Astrocyte of the spinal cord (primary cell): ENCODE data around the gene ZNF236.

ENCODE experiments used
- DNase-seq: peaks from one replicate; pipeline ENCODE4 v3.0.0; 2011; ENCODE audit warnings: low read depth, low spot score
- H3K4me3 ChIP-seq: 2 replicates; pipeline ENCODE4 v1.5.1; 2011; ENCODE audit warnings: low read depth, mild to moderate bottlenecking, low read length, moderate library complexity
- in situ Hi-C: cut with HindIII; loops from 2 replicates; pipeline ENCODE4 v1.10.0; 2017; ENCODE audit warnings: low sequenced_read_pairs
- TF ChIP-seq, protein P1 (sequence below): IDR thresholded peaks from 2 replicates; pipeline ENCODE4 v1.5.1; 2012; ENCODE audit warnings: low read depth, mild to moderate bottlenecking, low read length, inconsistent platforms

ZNF236 gene

DNA sequence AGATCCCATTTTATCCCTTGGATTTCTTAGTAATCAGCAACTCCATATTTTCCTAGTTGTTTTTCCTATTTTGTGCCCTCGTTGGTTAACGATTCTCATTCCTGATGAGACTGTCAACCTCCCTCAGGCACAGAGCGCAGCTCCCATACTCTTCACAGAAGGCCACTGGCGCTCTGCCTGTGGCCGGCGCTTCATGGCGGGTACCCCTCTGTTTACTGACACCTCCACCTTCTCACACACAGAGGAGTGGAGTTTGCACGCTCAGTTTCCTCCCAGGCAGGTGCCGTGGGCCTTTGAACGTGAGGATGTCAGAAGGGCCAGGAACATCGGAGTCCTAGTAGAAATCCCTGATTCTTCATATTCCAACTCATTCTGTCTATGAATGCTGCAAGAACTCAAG lies 171.2 kb downstream of the ZNF236 start:
- H3K4me3 ChIP-seq: no peak overlapping the region
- in situ Hi-C loops: no loop called here
- TF ChIP-seq, protein P1, sequence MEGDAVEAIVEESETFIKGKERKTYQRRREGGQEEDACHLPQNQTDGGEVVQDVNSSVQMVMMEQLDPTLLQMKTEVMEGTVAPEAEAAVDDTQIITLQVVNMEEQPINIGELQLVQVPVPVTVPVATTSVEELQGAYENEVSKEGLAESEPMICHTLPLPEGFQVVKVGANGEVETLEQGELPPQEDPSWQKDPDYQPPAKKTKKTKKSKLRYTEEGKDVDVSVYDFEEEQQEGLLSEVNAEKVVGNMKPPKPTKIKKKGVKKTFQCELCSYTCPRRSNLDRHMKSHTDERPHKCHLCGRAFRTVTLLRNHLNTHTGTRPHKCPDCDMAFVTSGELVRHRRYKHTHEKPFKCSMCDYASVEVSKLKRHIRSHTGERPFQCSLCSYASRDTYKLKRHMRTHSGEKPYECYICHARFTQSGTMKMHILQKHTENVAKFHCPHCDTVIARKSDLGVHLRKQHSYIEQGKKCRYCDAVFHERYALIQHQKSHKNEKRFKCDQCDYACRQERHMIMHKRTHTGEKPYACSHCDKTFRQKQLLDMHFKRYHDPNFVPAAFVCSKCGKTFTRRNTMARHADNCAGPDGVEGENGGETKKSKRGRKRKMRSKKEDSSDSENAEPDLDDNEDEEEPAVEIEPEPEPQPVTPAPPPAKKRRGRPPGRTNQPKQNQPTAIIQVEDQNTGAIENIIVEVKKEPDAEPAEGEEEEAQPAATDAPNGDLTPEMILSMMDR: no peak
- DNase-seq: no peak

DNA sequence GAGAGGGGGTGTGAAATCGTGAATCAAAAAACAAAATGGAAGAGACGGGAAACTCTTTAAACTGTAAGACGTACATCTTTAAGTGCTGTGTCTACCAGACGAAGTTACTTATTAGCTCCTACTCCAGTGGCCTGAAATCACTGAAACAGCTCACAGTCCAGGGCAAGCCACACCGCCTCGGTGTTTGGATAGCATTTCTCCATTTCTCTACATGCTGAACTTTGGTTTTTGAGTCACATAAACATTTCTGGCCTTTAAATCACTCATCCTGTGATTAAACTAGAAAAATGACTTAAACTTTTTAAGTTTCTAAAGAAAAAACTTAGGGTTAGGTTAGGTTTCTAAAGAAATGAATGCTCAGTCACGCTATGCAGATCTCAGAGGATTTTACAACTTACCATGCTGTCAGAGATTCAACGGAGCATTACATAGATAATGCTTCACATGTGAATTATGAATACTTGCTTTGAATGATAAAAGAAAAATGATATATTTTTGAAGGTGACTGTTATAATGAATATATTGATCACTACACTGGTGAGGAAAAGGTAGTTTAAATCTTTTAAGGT lies 171.8 kb downstream of the ZNF236 start:
- TF ChIP-seq, protein P1: no peak
- no peak for DNase-seq
- in situ Hi-C loops: no loop called here
- no peak overlapping the region for H3K4me3 ChIP-seq

DNA sequence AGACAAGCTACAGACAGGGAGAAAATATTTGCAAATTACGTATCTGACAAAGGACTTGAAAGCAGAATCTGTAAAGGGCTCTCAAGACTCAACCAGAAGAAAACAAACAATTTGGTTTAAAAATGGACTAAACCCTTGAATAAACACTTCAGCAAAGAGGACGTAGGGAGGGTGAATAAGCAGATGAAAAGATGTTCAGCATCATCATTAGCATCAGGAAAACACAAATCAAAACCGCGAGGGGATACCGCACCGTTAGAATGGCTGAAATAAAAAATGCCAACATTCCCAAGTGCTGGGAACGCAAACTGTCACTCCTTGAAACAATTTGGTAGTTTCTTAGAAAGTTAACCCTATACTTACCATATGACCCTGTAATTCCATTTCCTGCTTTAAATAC lies 173.5 kb downstream of the ZNF236 start:
- H3K4me3 ChIP-seq: no peak overlapping the region
- TF ChIP-seq, protein P1: no peak
- no peak for DNase-seq
- in situ Hi-C loops: no loop called here

DNA sequence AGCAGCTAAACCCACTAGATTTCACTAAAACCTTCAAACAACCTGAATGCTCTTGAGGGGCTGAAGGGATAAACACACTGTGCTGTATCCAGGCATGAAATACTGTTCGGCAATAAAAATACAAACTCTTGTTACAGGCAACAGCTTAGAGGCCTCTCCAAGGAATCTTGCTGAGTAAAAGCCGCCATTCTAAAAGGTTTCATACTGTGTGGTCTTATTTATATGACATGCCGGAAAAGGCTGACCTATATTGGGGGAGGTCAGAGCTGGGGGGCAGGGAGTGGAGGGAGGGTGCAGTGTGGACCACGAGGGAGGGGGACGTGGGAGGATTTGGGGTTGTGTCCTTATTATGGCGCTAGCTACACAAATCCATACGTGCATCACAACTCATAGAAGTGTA lies 174.1 kb downstream of the ZNF236 start:
- H3K4me3 ChIP-seq: no peak overlapping the region
- in situ Hi-C loops: no loop called here
- TF ChIP-seq, protein P1: no peak
- DNase-seq: no peak

DNA sequence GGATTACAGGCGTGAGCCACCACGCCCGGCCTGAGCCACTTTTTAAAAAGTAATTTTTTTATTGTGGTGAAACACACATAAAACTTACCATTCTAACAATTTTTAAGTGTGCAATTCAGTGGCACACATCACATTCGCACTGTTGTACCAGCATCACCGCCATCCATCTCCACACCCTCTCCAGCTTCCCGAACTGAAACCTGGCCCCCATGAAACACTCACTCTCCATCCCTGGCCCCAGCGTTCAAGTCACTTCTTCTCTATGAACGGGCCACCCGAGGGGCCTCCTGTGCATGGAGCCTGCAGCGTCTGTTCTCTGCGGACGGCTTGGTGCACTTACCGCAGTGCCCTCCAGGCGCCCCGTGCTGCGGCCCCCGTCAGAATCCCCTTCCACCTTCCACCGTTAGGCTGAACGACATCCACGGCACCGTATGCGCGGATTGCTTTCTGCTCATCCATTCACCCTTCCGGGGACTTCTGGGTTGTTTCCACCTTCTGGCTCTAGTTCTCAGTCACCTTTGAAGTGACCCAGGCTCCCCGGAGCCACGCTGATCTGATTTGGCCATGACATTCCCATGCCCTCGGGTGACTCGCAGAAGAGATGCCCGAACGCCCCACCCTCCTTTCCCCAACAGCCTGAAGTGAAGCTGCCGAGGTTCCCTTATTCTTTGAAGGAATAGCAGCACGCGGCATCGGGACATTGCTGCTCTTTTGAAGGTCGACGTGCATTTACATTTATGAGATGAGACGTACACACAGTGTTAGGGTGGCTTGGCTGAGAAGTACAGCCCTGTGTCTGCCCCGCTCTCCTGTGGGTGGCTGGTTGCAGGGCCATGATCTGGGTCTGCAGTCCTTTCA lies 175.8 kb downstream of the ZNF236 start:
- TF ChIP-seq, protein P1: no peak
- no peak for DNase-seq
- no peak overlapping the region for H3K4me3 ChIP-seq
- in situ Hi-C loops: no loop called here

DNA sequence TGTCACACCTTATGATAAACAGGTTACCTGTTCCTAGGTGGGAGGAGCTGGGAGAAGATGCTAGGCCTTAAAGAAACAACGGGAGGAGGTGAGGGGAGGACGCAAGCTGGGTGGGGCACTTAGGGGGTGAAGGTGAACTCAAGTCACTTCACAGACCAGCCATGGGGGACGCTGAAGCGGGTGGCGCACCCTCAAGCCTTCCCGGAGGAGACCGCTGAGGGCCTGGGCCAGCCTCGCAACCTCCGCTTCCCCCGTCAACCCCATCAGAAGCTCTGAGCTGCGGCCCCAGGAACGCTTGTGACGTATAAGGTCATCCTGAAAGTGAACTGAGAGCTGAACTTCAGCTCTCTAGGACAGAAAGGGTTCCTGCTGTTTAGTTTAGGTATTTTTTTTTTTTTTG lies 176.7 kb downstream of the ZNF236 start:
- in situ Hi-C loops: no loop called here

More for the DNA sequence above, 176.7 kb downstream of the ZNF236 start:
- TF ChIP-seq, protein P1: no peak
- DNase-seq: no peak
- H3K4me3 ChIP-seq: no peak overlapping the region
